ENCODE results near the gene GUCY1A2. TPM values are rescaled to one million over a fixed set of nuclear protein-coding genes. Genes with fewer than 3 reads are reported as not detected.

Gene GUCY1A2
- total and polyA plus RNA-seq, 2 donors (not counting 1 experiment from before 2014, with no cell fraction given) = not detected

DNA sequence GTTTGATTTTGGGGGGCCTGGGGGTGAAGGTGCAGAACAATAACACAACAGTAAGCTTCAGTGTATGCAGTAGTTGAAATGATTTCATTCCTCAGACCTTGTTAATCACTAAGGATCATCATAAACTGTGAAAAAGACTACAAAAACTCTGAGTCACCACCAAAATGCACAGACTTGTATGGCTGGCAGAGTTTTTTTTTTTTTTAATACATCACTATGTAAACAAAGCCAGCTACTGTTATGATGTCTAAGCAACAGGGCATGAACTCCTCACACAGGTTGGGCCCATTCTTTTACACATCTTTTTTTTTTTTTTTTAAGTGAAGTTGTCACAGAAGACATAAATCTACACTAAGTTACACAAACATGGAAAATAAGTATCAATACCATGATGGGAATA lies 311.9 kb downstream of the GUCY1A2 start:
- DNase-seq (no peak), ATAC-seq (ENCODE audit: low read depth) (no peak)
- Mint-ChIP-seq H3K9me3 (ENCODE audit: insufficient read depth) (no peaks in the 10 kb centered on the region), H3K27me3 (no peaks in the 10 kb centered on the region), H3K27ac (no peak overlapping the region), H3K4me1 (no peaks in the 10 kb centered on the region), H3K4me3 (no peak overlapping the region)
- Histone ChIP-seq H3K4me1 (ENCODE audit: control insufficient read depth in 2 of 2, insufficient read depth in 2 of 2, low read length in 2 of 2) (no peaks in the 10 kb centered on the region), H3K4me3 (ENCODE audit: control extremely low read depth in 1 of 5, extremely low read depth in 1 of 5, insufficient read depth in 1 of 5, low read depth in 2 of 5, low read length in 4 of 5) (no peak overlapping the region), H3K9me3 (ENCODE audit: control extremely low read depth in 1 of 3, control insufficient read depth in 2 of 3, insufficient read depth in 1 of 3, low read length in 2 of 3) (no peaks in the 10 kb centered on the region), H3K4me2 (replicated peaks; ENCODE audit: low read depth, low read length, poor library complexity, severe bottlenecking) (no peak overlapping the region), H3K36me3 (replicated peaks in 1 of 2; ENCODE audit: control extremely low read depth in 1 of 2, control insufficient read depth in 1 of 2, extremely low read depth in 1 of 2, insufficient read depth in 2 of 2, low read length in 1 of 2) (no peaks in the 10 kb centered on the region), H3K9ac (ENCODE audit: low read length) (no peak overlapping the region), H2AFZ (ENCODE audit: insufficient read depth, low read depth, low read length, poor library complexity, severe bottlenecking) (no peak overlapping the region), H3K27ac (ENCODE audit: low read length in 2 of 2) (no peak overlapping the region), H4K20me1 (ENCODE audit: control insufficient read depth, insufficient read depth, low read length, poor library complexity, severe bottlenecking) (no peaks in the 10 kb centered on the region), H3K79me2 (ENCODE audit: control insufficient read depth, insufficient read depth, low read length) (no peaks in the 10 kb centered on the region), H3K27me3 (replicated peaks in 1 of 4; ENCODE audit: control extremely low read depth in 1 of 4, control insufficient read depth in 3 of 4, insufficient read depth in 4 of 4, low read length in 3 of 4) (no peaks in the 10 kb centered on the region)
- ChIA-PET POLR2A (no interaction called here), CTCF (interaction anchor here (0.7 kb wide), 1 partner anchor 54 kb away, joined by 5 read pairs; no protein-coding TSS in a partner anchor)
- intact Hi-C loops (cut with micrococcal nuclease) = no loop called here
- TF ChIP-seq EZH2 (IDR thresholded peaks at IDR 0.05; ENCODE audit: borderline replicate concordance, insufficient read depth, low read depth, low read length, poor library complexity, severe bottlenecking) = no peak
- TF ChIP-seq, protein P1, sequence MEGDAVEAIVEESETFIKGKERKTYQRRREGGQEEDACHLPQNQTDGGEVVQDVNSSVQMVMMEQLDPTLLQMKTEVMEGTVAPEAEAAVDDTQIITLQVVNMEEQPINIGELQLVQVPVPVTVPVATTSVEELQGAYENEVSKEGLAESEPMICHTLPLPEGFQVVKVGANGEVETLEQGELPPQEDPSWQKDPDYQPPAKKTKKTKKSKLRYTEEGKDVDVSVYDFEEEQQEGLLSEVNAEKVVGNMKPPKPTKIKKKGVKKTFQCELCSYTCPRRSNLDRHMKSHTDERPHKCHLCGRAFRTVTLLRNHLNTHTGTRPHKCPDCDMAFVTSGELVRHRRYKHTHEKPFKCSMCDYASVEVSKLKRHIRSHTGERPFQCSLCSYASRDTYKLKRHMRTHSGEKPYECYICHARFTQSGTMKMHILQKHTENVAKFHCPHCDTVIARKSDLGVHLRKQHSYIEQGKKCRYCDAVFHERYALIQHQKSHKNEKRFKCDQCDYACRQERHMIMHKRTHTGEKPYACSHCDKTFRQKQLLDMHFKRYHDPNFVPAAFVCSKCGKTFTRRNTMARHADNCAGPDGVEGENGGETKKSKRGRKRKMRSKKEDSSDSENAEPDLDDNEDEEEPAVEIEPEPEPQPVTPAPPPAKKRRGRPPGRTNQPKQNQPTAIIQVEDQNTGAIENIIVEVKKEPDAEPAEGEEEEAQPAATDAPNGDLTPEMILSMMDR (IDR thresholded peaks at IDR 0.05) = no peak

DNA sequence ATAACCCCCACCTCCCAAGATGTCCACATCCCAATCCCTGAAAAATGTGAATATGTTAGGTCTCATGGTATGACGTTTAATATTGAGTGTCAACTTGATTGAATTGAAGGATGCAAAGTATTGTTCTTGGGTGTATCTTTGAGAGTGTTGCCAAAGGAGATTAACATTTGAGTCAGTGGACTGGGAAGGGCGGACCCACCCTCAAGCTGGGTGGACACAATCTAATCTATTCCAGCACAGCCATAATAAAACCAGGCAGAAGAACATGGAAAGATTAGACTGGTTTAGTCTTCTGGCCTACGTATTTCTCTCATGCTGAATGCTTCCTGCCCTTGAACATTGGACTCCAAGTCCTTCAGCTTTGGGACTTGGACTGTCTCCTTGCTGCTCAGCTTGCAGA lies 315.5 kb downstream of the GUCY1A2 start:
- Histone ChIP-seq H3K9ac (ENCODE audit: low read length) (no peak overlapping the region), H3K27me3 (replicated peaks in 1 of 4; ENCODE audit: control extremely low read depth in 1 of 4, control insufficient read depth in 3 of 4, insufficient read depth in 4 of 4, low read length in 3 of 4) (no peaks in the 10 kb centered on the region), H3K4me3 (ENCODE audit: control extremely low read depth in 1 of 5, extremely low read depth in 1 of 5, insufficient read depth in 1 of 5, low read depth in 2 of 5, low read length in 4 of 5) (no peak overlapping the region), H3K9me3 (ENCODE audit: control extremely low read depth in 1 of 3, control insufficient read depth in 2 of 3, insufficient read depth in 1 of 3, low read length in 2 of 3) (no peaks in the 10 kb centered on the region), H3K4me1 (ENCODE audit: control insufficient read depth in 2 of 2, insufficient read depth in 2 of 2, low read length in 2 of 2) (no peaks in the 10 kb centered on the region), H4K20me1 (ENCODE audit: control insufficient read depth, insufficient read depth, low read length, poor library complexity, severe bottlenecking) (no peaks in the 10 kb centered on the region), H3K27ac (ENCODE audit: low read length in 2 of 2) (no peak overlapping the region), H2AFZ (ENCODE audit: insufficient read depth, low read depth, low read length, poor library complexity, severe bottlenecking) (no peak overlapping the region), H3K4me2 (replicated peaks; ENCODE audit: low read depth, low read length, poor library complexity, severe bottlenecking) (no peak overlapping the region), H3K36me3 (replicated peaks in 1 of 2; ENCODE audit: control extremely low read depth in 1 of 2, control insufficient read depth in 1 of 2, extremely low read depth in 1 of 2, insufficient read depth in 2 of 2, low read length in 1 of 2) (no peaks in the 10 kb centered on the region), H3K79me2 (ENCODE audit: control insufficient read depth, insufficient read depth, low read length) (no peaks in the 10 kb centered on the region)
- ATAC-seq (ENCODE audit: low read depth) (no peak), DNase-seq (no peak)
- intact Hi-C loops (cut with micrococcal nuclease) = no loop called here
- Mint-ChIP-seq H3K27ac (no peak overlapping the region), H3K4me1 (no peaks in the 10 kb centered on the region), H3K9me3 (ENCODE audit: insufficient read depth) (no peaks in the 10 kb centered on the region), H3K4me3 (no peak overlapping the region), H3K27me3 (no peaks in the 10 kb centered on the region)
- ChIA-PET CTCF (no interaction called here), POLR2A (no interaction called here)
- 93% methylated on average over 3 of the region's 3 CpGs for WGBS (ENCODE audit: insufficient coverage)
- TF ChIP-seq EZH2 (IDR thresholded peaks at IDR 0.05; ENCODE audit: borderline replicate concordance, insufficient read depth, low read depth, low read length, poor library complexity, severe bottlenecking) = no peak
- TF ChIP-seq, protein P1 (IDR thresholded peaks at IDR 0.05) = no peak

All from B cell (primary cell).